GM12872 (cell line): ENCODE measurements around the gene LRCH1.

Experiments
- CTCF ChIP-seq: IDR thresholded peaks from 3 replicates; pipeline ENCODE4 v1.5.1; 2011; ENCODE audit warnings: low read depth, mild to moderate bottlenecking, low read length, moderate library complexity; ENCODE audit not compliant: insufficient read depth

Gene LRCH1

GRCh38 chr13:46609052-46609451 lies 56.1 kb downstream of the LRCH1 start:
- TF ChIP-seq CTCF, result no peak

GRCh38 chr13:46609726-46610125 lies 56.8 kb downstream of the LRCH1 start:
- TF ChIP-seq CTCF, result no peak

GRCh38 chr13:46612267-46612666 lies 59.3 kb downstream of the LRCH1 start:
- no peak for TF ChIP-seq CTCF

GRCh38 chr13:46613409-46614049 lies 60.6 kb downstream of the LRCH1 start:
- no peak for TF ChIP-seq CTCF

- no peak for TF ChIP-seq CTCF
These were observed 61.6 kb downstream of the LRCH1 start for GRCh38 chr13:46614582-46614981.

GRCh38 chr13:46615888-46616531 lies 63.0 kb downstream of the LRCH1 start:
- no peak for TF ChIP-seq CTCF

GRCh38 chr13:46617229-46617721 lies 64.3 kb downstream of the LRCH1 start:
- TF ChIP-seq CTCF, result no peak
